ENCODE measurements around the gene RBPJ.
A peak's percentile ranks its signal among the peaks of the same experiment; 100 is the strongest.
"Not testable (repeated sequence)": the region's sequence is repeated elsewhere in the genome, so short reads cannot be mapped to it uniquely, and the experiment has no call there.

The RBPJ gene

GRCh38 chr4:26343038-26343398 is 22.2 kb downstream of the RBPJ start:
- no peak for DNase-seq

- no peak for DNase-seq
These were observed 24.2 kb downstream of the RBPJ start for GRCh38 chr4:26344901-26345564.

GRCh38 chr4:26345565-26345938 is 24.7 kb downstream of the RBPJ start:
- no peak for DNase-seq

GRCh38 chr4:26346203-26346620 is 25.4 kb downstream of the RBPJ start:
- DNase-seq = no peak

GRCh38 chr4:26349496-26349895 is 28.7 kb downstream of the RBPJ start:
- no peak for DNase-seq

- DNase-seq = no peak
These were observed 30.9 kb downstream of the RBPJ start for GRCh38 chr4:26351685-26352084.

GRCh38 chr4:26354491-26354890 is 33.7 kb downstream of the RBPJ start:
- no peak for DNase-seq

- DNase-seq = no peak
These were observed 34.7 kb downstream of the RBPJ start for GRCh38 chr4:26355392-26356052.

- no peak for DNase-seq
These were observed 35.3 kb downstream of the RBPJ start for GRCh38 chr4:26356081-26356501.

- not testable (repeated sequence) for DNase-seq
These were observed 38.7 kb downstream of the RBPJ start for GRCh38 chr4:26359521-26359920.

GRCh38 chr4:26360273-26360672 is 39.5 kb downstream of the RBPJ start:
- no peak for DNase-seq

GRCh38 chr4:26360864-26361263 is 40.0 kb downstream of the RBPJ start:
- no peak for DNase-seq

- no peak for DNase-seq
These were observed 40.5 kb downstream of the RBPJ start for GRCh38 chr4:26361297-26361696.

- no peak for DNase-seq
These were observed 42.1 kb downstream of the RBPJ start for GRCh38 chr4:26362745-26363439.

- no peak for DNase-seq
These were observed 44.8 kb downstream of the RBPJ start for GRCh38 chr4:26365537-26366150.

- DNase-seq = no peak
These were observed 47.0 kb downstream of the RBPJ start for GRCh38 chr4:26367811-26368210.

- DNase-seq = no peak
These were observed 47.9 kb downstream of the RBPJ start for GRCh38 chr4:26368685-26369084.

GRCh38 chr4:26369132-26369531 is 48.3 kb downstream of the RBPJ start:
- no peak for DNase-seq

GRCh38 chr4:26369581-26369980 is 48.8 kb downstream of the RBPJ start:
- DNase-seq = no peak

- no peak for DNase-seq
These were observed 51.3 kb downstream of the RBPJ start for GRCh38 chr4:26372076-26372475.

- DNase-seq = peak; percentile 16 to 44
These were observed 51.8 kb downstream of the RBPJ start for GRCh38 chr4:26372525-26373172.

- DNase-seq = no peak
These were observed 54.7 kb downstream of the RBPJ start for GRCh38 chr4:26375551-26375950.
